Upper lobe of left lung (tissue), 6 donors: ENCODE data around the gene SWAP70. TPM values are rescaled to one million over a fixed set of nuclear protein-coding genes. Genes with fewer than 3 reads are reported as not detected.
"Not testable (repeated sequence)": the region's sequence is repeated elsewhere in the genome, so short reads cannot be mapped to it uniquely, and the experiment has no call there.

Experiments
- ATAC-seq, 2 donors: fragments of 200-7000 bp; cut with Tn5 transposase; one replicate each; pipeline ENCODE4 v1.9.1; 2022; ENCODE audit warnings: mild to moderate bottlenecking in 2 of 2, moderate library complexity in 2 of 2; ENCODE audit not compliant: low FRiP score in 2 of 2
- DNase-seq, 2 donors: peaks; one replicate each; pipeline ENCODE4 v3.0.0-alpha.2; 2019 to 2020
- H3K27ac ChIP-seq, 4 donors: fragments of 200-600 bp; sonication (generic); one replicate each; pipeline ENCODE4 v1.5.1; 2016 to 2019
- H3K27me3 ChIP-seq, 4 donors: fragments of 200-600 bp; sonication (generic); one replicate each; pipeline ENCODE4 v1.5.1; 2017 to 2019
- H3K36me3 ChIP-seq, 4 donors: fragments of 200-600 bp; sonication (generic); one replicate each; pipeline ENCODE4 v1.5.1; 2016 to 2019
- H3K4me1 ChIP-seq, 4 donors: fragments of 200-600 bp; sonication (generic); one replicate each; pipeline ENCODE4 v1.5.1; 2018 to 2019
- H3K4me3 ChIP-seq, 4 donors: fragments of 200-600 bp; sonication (generic); one replicate each; pipeline ENCODE4 v1.5.1; 2017 to 2019; ENCODE audit warnings: mild to moderate bottlenecking in 2 of 4, moderate library complexity in 1 of 4
- H3K9me3 ChIP-seq, 4 donors: fragments of 200-600 bp; sonication (generic); one replicate each; pipeline ENCODE4 v1.5.1; 2018 to 2019
- EP300 ChIP-seq, 4 donors: sonication (generic); formaldehyde crosslinking; IDR thresholded peaks; one replicate each; pipeline ENCODE4 v1.5.1; 2017; ENCODE audit warnings: antibody characterized with exemption in 4 of 4, control low read depth in 2 of 4
- POLR2A ChIP-seq, 4 donors: fragments of 450-650 bp; IDR thresholded peaks; one replicate each; pipeline ENCODE4 v1.5.1; 2016 to 2017; ENCODE audit warnings: antibody characterized with exemption in 4 of 4, mild to moderate bottlenecking in 2 of 4
- POLR2AphosphoS5 ChIP-seq, 2 donors: sonication (generic); formaldehyde crosslinking; IDR thresholded peaks; one replicate each; pipeline ENCODE4 v1.5.1; 2017; ENCODE audit warnings: antibody characterized with exemption in 2 of 2
- WGBS, 2 donors: methylation state at CpG; one replicate each; pipeline ENCODE4 v1.1.5; 2017 to 2018; 5-methylcytosine and 5-hydroxymethylcytosine counted together
- total RNA-seq, 6 donors: library from RNA; depleted of rRNA in 4 of 6; stranded (reverse); fragments of >200 nt in 4 of 6; gene quantifications; one replicate each; pipeline versions ENCODE4 v1.1.0 to v1.2.1, GENCODE V29; 2016 to 2021
- TF ChIP-seq, protein P1 (sequence below), 6 experiments: fragments of 450-650 bp in 4 of 6; fragments of 200-600 bp in 2 of 6; sonication (generic) in 2 of 6; IDR thresholded peaks; one replicate each; pipeline ENCODE4 v1.5.1; 2016 to 2019; ENCODE audit warnings: antibody characterized with exemption in 6 of 6
- donor health status: DM: no; HTN: no; CAD: no; lungs with moderate emphysema.
- donor health status: DM: no; HTN: yes; CAD: no; lungs with severe emphysema.

The SWAP70 gene
- total RNA-seq, 6 donors from 2014 or later: 31.4 to 80.4 (median 50.2) TPM

GRCh38 chr11:9617940-9618339, 45.9 kb upstream of the SWAP70 start:
- TF ChIP-seq, protein P1, sequence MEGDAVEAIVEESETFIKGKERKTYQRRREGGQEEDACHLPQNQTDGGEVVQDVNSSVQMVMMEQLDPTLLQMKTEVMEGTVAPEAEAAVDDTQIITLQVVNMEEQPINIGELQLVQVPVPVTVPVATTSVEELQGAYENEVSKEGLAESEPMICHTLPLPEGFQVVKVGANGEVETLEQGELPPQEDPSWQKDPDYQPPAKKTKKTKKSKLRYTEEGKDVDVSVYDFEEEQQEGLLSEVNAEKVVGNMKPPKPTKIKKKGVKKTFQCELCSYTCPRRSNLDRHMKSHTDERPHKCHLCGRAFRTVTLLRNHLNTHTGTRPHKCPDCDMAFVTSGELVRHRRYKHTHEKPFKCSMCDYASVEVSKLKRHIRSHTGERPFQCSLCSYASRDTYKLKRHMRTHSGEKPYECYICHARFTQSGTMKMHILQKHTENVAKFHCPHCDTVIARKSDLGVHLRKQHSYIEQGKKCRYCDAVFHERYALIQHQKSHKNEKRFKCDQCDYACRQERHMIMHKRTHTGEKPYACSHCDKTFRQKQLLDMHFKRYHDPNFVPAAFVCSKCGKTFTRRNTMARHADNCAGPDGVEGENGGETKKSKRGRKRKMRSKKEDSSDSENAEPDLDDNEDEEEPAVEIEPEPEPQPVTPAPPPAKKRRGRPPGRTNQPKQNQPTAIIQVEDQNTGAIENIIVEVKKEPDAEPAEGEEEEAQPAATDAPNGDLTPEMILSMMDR (IDR thresholded peaks at IDR 0.05): no peak
- no peak for TF ChIP-seq POLR2AphosphoS5 (IDR thresholded peaks at IDR 0.05)
- ATAC-seq: peak in 1 of 2 donors; percentile 38
- H3K4me3 ChIP-seq: no peak overlapping the region
- no peak overlapping the region for H3K27ac ChIP-seq
- 82 to 91% methylated on average over 5 of the region's 5 CpGs for WGBS, 2 donors
- DNase-seq: no peak
- H3K27me3 ChIP-seq: no peaks in the 10 kb centered on the region
- H3K9me3 ChIP-seq: no peaks in the 10 kb centered on the region
- no peaks in the 10 kb centered on the region for H3K36me3 ChIP-seq
- H3K4me1 ChIP-seq: peaks cover 9 to 21% (median 19%) of the 10 kb centered on the region in 4 donors

GRCh38 chr11:9619004-9619403, 44.9 kb upstream of the SWAP70 start:
- WGBS, 2 donors: 94 to 100% methylated on average over 1 of the region's 1 CpG
- no peak for DNase-seq
- no peak for ATAC-seq
- Histone ChIP-seq H3K9me3 (no peaks in the 10 kb centered on the region), H3K27ac (no peak overlapping the region), H3K4me1 (peaks cover 8 to 13% (median 10%) of the 10 kb centered on the region in 4 donors), H3K36me3 (no peaks in the 10 kb centered on the region), H3K27me3 (no peaks in the 10 kb centered on the region), H3K4me3 (no peak overlapping the region)
- TF ChIP-seq POLR2A (IDR thresholded peaks at IDR 0.05): no peak
- no peak for TF ChIP-seq POLR2AphosphoS5 (IDR thresholded peaks at IDR 0.05)
- TF ChIP-seq, protein P1 (IDR thresholded peaks at IDR 0.05): no peak
- no peak for TF ChIP-seq EP300 (IDR thresholded peaks at IDR 0.05)

DNA sequence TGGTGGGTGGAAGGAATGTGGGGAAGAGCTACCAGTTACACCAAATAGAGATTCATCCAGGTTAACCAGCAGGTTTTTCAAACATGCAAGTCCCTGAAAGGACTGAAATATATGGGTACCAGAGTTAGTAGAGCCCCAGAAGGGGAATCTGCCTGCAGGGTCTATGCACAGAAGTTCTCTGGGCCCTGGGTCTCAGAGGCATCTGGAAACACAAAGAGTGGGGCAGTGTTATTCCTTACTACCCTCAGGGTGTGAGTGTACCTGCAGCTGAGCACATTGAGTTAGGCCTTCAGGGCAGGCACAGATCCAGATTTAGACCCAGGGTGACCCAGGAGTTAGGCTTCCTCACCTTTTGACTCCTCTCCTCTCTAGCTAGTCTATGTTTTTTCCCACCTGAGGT, 43.9 kb upstream of the SWAP70 start:
- no peak for ATAC-seq
- TF ChIP-seq POLR2A (IDR thresholded peaks at IDR 0.05) (no peak), POLR2AphosphoS5 (IDR thresholded peaks at IDR 0.05) (no peak), EP300 (IDR thresholded peaks at IDR 0.05) (no peak)
- TF ChIP-seq, protein P1 (IDR thresholded peaks at IDR 0.05): no peak
- Histone ChIP-seq H3K27me3 (no peaks in the 10 kb centered on the region), H3K4me3 (no peak overlapping the region), H3K4me1 (peaks cover 1 to 3% (median 3%) of the 10 kb centered on the region in 4 donors), H3K27ac (no peak overlapping the region), H3K9me3 (no peaks in the 10 kb centered on the region), H3K36me3 (no peaks in the 10 kb centered on the region)
- no peak for DNase-seq

DNA sequence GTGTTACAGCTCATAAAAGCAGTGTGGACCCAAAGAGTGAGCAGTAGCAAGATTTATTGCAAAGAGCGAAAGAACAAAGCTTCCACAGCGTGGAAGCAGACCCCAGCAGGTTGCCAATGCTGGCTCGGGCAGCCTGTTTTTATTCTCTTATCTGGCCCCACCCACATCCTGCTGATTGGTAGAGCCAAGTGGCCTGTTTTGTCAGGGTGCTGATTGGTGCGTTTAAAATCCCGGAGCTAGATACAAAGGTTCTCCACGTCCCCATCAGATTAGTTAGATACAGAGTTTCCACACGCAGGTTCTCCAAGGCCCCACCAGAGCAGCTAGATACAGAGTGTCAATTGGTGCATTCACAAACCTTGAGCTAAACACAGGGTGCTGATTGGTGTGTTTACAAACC, 41.5 kb upstream of the SWAP70 start:
- ATAC-seq, H3K4me3 ChIP-seq, H3K27me3 ChIP-seq, DNase-seq, H3K27ac ChIP-seq, H3K9me3 ChIP-seq, H3K36me3 ChIP-seq: not testable (repeated sequence)
- H3K4me1 ChIP-seq: peaks cover 0 to 13% (median 3%) of the 10 kb centered on the region in 4 donors
- WGBS, 2 donors: 83 to 90% methylated on average over 7 of the region's 7 CpGs

- 89 to 96% methylated on average over 17 to 23 of the region's 23 CpGs for WGBS, 2 donors
- H3K27ac ChIP-seq, H3K36me3 ChIP-seq, ATAC-seq, H3K4me3 ChIP-seq, H3K9me3 ChIP-seq, H3K27me3 ChIP-seq: not testable (repeated sequence)
- peaks cover 0 to 13% (median 3%) of the 10 kb centered on the region in 4 donors for H3K4me1 ChIP-seq
- DNase-seq: peak in 1 of 2 donors; percentile 61
Measured at GRCh38 chr11:9623053-9623452, 40.8 kb upstream of the SWAP70 start.

DNA sequence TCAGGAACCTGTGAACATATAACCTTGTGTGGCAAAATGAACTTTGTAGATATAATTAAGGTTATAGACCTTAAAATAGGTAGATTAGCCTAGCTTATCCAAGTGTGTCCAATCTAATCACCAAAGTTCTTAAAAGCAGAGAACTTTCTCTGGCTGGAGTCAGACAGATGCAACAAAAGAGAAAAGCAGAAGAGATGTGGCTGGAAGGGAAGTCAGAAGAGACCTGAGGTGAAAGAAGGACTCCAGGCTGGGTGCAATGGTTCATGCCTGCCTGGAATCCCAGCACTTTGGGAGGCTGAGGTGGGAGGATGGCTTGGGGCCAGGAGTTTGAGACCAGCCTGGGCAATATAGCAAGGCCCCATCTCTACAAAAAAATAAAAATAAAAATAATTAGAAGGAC, 39.4 kb upstream of the SWAP70 start:
- Histone ChIP-seq H3K36me3 (no peaks in the 10 kb centered on the region), H3K4me1 (peaks cover 0 to 13% (median 3%) of the 10 kb centered on the region in 4 donors), H3K9me3 (no peaks in the 10 kb centered on the region), H3K27me3 (no peaks in the 10 kb centered on the region), H3K4me3 (no peak overlapping the region), H3K27ac (no peak overlapping the region)
- ATAC-seq (no peak), DNase-seq (no peak)
- TF ChIP-seq, protein P1 (IDR thresholded peaks at IDR 0.05): no peak
- TF ChIP-seq EP300 (IDR thresholded peaks at IDR 0.05) (no peak), POLR2A (IDR thresholded peaks at IDR 0.05) (no peak), POLR2AphosphoS5 (IDR thresholded peaks at IDR 0.05) (no peak)
